Measurements from ENCODE around the gene APBB3.

GRCh38 chr5:140551872-140552271, 12.5 kb downstream of the APBB3 start:
- TF ChIP-seq CTCF (IDR thresholded peaks at IDR 0.05) (no peak), EP300 (IDR thresholded peaks at IDR 0.05) (no peak)
